Natural killer cell (primary cell): ENCODE measurements around the gene TMEM108. TPM values are rescaled to one million over a fixed set of nuclear protein-coding genes. Genes with fewer than 3 reads are reported as not detected.

Source experiments
- ATAC-seq, 3 donors: fragments of 150-1000 bp in 2 of 3; fragments of 200-7000 bp in 1 of 3; cut with Tn5 transposase; 1 replicate in 1 of 3; 2 replicates in 2 of 3; pipeline ENCODE4 v1.10.0; 2021; ENCODE audit warnings: mild to moderate bottlenecking in 2 of 3, moderate library complexity in 2 of 3
- DNase-seq, 2 donors: peaks; one replicate each; pipeline versions ENCODE4 v3.0.0 to v3.0.0-alpha.2; 2013 to 2021; ENCODE audit warnings: mixed read lengths in 1 of 2
- H3K27ac ChIP-seq: one replicate; pipeline ENCODE4 v1.5.1; 2013; ENCODE audit warnings: mild to moderate bottlenecking, low read length
- H3K27me3 ChIP-seq: one replicate; pipeline ENCODE4 v1.6.1; 2013; ENCODE audit warnings: low read length; ENCODE audit not compliant: control insufficient read depth, insufficient read depth
- H3K36me3 ChIP-seq: one replicate; pipeline ENCODE4 v1.6.1; 2013; ENCODE audit warnings: low read length; ENCODE audit not compliant: control insufficient read depth, insufficient read depth
- H3K4me1 ChIP-seq: one replicate; pipeline ENCODE4 v1.6.1; 2013; ENCODE audit warnings: low read length; ENCODE audit not compliant: control insufficient read depth, insufficient read depth
- H3K4me3 ChIP-seq: one replicate; pipeline ENCODE4 v1.5.1; 2013; ENCODE audit warnings: low read length
- H3K9me3 ChIP-seq: one replicate; pipeline ENCODE4 v1.6.1; 2013; ENCODE audit warnings: low read length; ENCODE audit not compliant: control insufficient read depth, insufficient read depth
- H3K27ac Mint-ChIP-seq, 2 donors: one replicate each; pipeline ENCODE4 v1.8.0; 2022; ENCODE audit warnings: mild to moderate bottlenecking in 2 of 2, mixed read lengths in 2 of 2, moderate library complexity in 1 of 2
- H3K27me3 Mint-ChIP-seq, 2 donors: one replicate each; pipeline ENCODE4 v1.8.0; 2022; ENCODE audit warnings: low read depth in 2 of 2, mixed read lengths in 2 of 2
- H3K36me3 Mint-ChIP-seq: one replicate; pipeline ENCODE4 v1.8.0; 2022; ENCODE audit warnings: mixed read lengths
- H3K4me1 Mint-ChIP-seq, 2 donors: one replicate each; pipeline ENCODE4 v1.8.0; 2022; ENCODE audit warnings: mixed read lengths in 2 of 2
- H3K4me3 Mint-ChIP-seq: one replicate; pipeline ENCODE4 v1.8.0; 2022; ENCODE audit warnings: mild to moderate bottlenecking, moderate library complexity, mixed read lengths
- H3K9me3 Mint-ChIP-seq, 2 donors: one replicate each; pipeline ENCODE4 v1.8.0; 2022; ENCODE audit warnings: mixed read lengths in 2 of 2
- CTCF ChIP-seq: fragments of 200-600 bp; IDR thresholded peaks from one replicate; pipeline ENCODE4 v1.8.0; 2022; ENCODE audit warnings: antibody characterized with exemption
- WGBS: methylation state at CpG from one replicate; pipeline ENCODE4 v1.1.7; 2013; ENCODE audit warnings: missing lambda C conversion rate; ENCODE audit not compliant: insufficient coverage; 5-methylcytosine and 5-hydroxymethylcytosine counted together
- intact Hi-C: fragments of 100-400 bp; cut with micrococcal nuclease; formaldehyde crosslinking; loops from one replicate; pipeline ENCODE4 v1.14.2; 2022
- total RNA-seq, 4 donors: library from RNA; stranded (reverse); fragments of 120-200 nt in 1 of 4; gene quantifications; one replicate each; pipeline versions ENCODE4 v1.2.3 to v1.2.4, GENCODE V29; 2013 to 2022

TMEM108 gene
- total RNA-seq, 3 donors from 2014 or later (not counting 1 experiment from before 2014, with no cell fraction given), result not detected

GRCh38 chr3:133439563-133439962 is 401.4 kb downstream of the TMEM108 start:
- H3K27ac ChIP-seq, result no peak overlapping the region
- peaks cover 13% of the 10 kb centered on the region for H3K4me1 ChIP-seq
- DNase-seq (no peak), ATAC-seq (no peak)
- intact Hi-C loops, result no loop called here
- H3K4me3 Mint-ChIP-seq, result no peak overlapping the region
- H3K27me3 Mint-ChIP-seq, result no peaks in the 10 kb centered on the region
- no peaks in the 10 kb centered on the region for H3K36me3 ChIP-seq
- 100% methylated on average over 2 of the region's 2 CpGs for WGBS
- no peak for TF ChIP-seq CTCF
- H3K9me3 ChIP-seq, result no peaks in the 10 kb centered on the region
- H3K9me3 Mint-ChIP-seq, result no peaks in the 10 kb centered on the region
- peaks cover 14 to 16% of the 10 kb centered on the region in 2 donors for H3K4me1 Mint-ChIP-seq
- H3K36me3 Mint-ChIP-seq, result no peaks in the 10 kb centered on the region
- H3K27ac Mint-ChIP-seq, result no peak overlapping the region
- no peaks in the 10 kb centered on the region for H3K27me3 ChIP-seq
- no peak overlapping the region for H3K4me3 ChIP-seq

- H3K4me1 Mint-ChIP-seq, result peaks cover 14 to 16% of the 10 kb centered on the region in 2 donors
- intact Hi-C loops, result no loop called here
- WGBS, result 97% methylated on average over 2 of the region's 2 CpGs
- peaks cover 13% of the 10 kb centered on the region for H3K4me1 ChIP-seq
- no peak overlapping the region for H3K27ac ChIP-seq
- H3K4me3 Mint-ChIP-seq, result no peak overlapping the region
- H3K9me3 ChIP-seq, result no peaks in the 10 kb centered on the region
- H3K36me3 ChIP-seq, result no peaks in the 10 kb centered on the region
- no peak overlapping the region for H3K4me3 ChIP-seq
- no peaks in the 10 kb centered on the region for H3K27me3 ChIP-seq
- DNase-seq (no peak), ATAC-seq (no peak)
- H3K27ac Mint-ChIP-seq, result no peak overlapping the region
- H3K27me3 Mint-ChIP-seq, result no peaks in the 10 kb centered on the region
- no peak for TF ChIP-seq CTCF
- H3K9me3 Mint-ChIP-seq, result no peaks in the 10 kb centered on the region
- no peaks in the 10 kb centered on the region for H3K36me3 Mint-ChIP-seq
Observed at GRCh38 chr3:133440652-133441051, 402.5 kb downstream of the TMEM108 start.

GRCh38 chr3:133441867-133442270 is 403.7 kb downstream of the TMEM108 start:
- no peak overlapping the region for H3K4me3 ChIP-seq
- TF ChIP-seq CTCF, result no peak
- H3K27me3 Mint-ChIP-seq, result no peaks in the 10 kb centered on the region
- DNase-seq (peak in 1 of 2 donors; percentile 43), ATAC-seq (peak; percentile 56 to 75 (median 59))
- H3K36me3 ChIP-seq, result no peaks in the 10 kb centered on the region
- H3K36me3 Mint-ChIP-seq, result no peaks in the 10 kb centered on the region
- no peaks in the 10 kb centered on the region for H3K9me3 ChIP-seq
- peaks cover 13% of the 10 kb centered on the region for H3K4me1 ChIP-seq
- intact Hi-C loops, result no loop called here
- peaks cover 14 to 16% of the 10 kb centered on the region in 2 donors for H3K4me1 Mint-ChIP-seq
- whole genome bisulfite sequencing, result 24% methylated on average over 3 of the region's 3 CpGs
- no peaks in the 10 kb centered on the region for H3K9me3 Mint-ChIP-seq
- H3K27ac ChIP-seq, result peak overlapping the region; percentile 63
- peak overlapping the region; percentile 77 to 88 for H3K27ac Mint-ChIP-seq
- H3K27me3 ChIP-seq, result no peaks in the 10 kb centered on the region
- peak overlapping the region; percentile 59 for H3K4me3 Mint-ChIP-seq

- no peaks in the 10 kb centered on the region for H3K9me3 ChIP-seq
- H3K36me3 ChIP-seq, result no peaks in the 10 kb centered on the region
- no peaks in the 10 kb centered on the region for H3K27me3 ChIP-seq
- H3K4me3 Mint-ChIP-seq, result peak overlapping the region; percentile 59
- H3K4me1 ChIP-seq, result peaks cover 13% of the 10 kb centered on the region
- no peak for ATAC-seq
- no peaks in the 10 kb centered on the region for H3K9me3 Mint-ChIP-seq
- no peak for TF ChIP-seq CTCF
- H3K4me1 Mint-ChIP-seq, result peaks cover 14 to 16% of the 10 kb centered on the region in 2 donors
- peak overlapping the region; percentile 77 to 88 for H3K27ac Mint-ChIP-seq
- WGBS, result 91% methylated on average over 1 of the region's 1 CpG
- intact Hi-C loops, result no loop called here
- DNase-seq, result no peak
- H3K27me3 Mint-ChIP-seq, result no peaks in the 10 kb centered on the region
- no peaks in the 10 kb centered on the region for H3K36me3 Mint-ChIP-seq
- no peak overlapping the region for H3K4me3 ChIP-seq
- no peak overlapping the region for H3K27ac ChIP-seq
Observed at GRCh38 chr3:133442518-133442917, 404.3 kb downstream of the TMEM108 start.
